OCI-LY1 (cell line): Measurements from ENCODE around the gene TUBA1B.
A peak's percentile ranks its signal among the peaks of the same experiment; 100 is the strongest.

Experiments used
- H2AFZ ChIP-seq: fragments of 200-600 bp; sonication (generic), shearing (Covaris generic); 2 replicates; pipeline ENCODE4 v1.6.0; 2014; ENCODE audit warnings: antibody characterized with exemption, mild to moderate bottlenecking, low read length
- H3F3A ChIP-seq: fragments of 200-600 bp; sonication (generic), shearing (Covaris generic); 2 replicates; pipeline ENCODE4 v1.6.0; 2014; ENCODE audit warnings: mild to moderate bottlenecking, antibody characterized with exemption, low read length, moderate library complexity; ENCODE audit not compliant: insufficient read depth
- H3K27ac ChIP-seq: fragments of 200-600 bp; sonication (generic); 2 replicates; pipeline ENCODE4 v1.5.1; 2014; ENCODE audit warnings: low read length, mixed run types, mild to moderate bottlenecking, low read depth; ENCODE audit not compliant: poor library complexity, severe bottlenecking
- H3K27me3 ChIP-seq: fragments of 200-600 bp; sonication (generic); 2 replicates; pipeline ENCODE4 v1.6.0; 2014; ENCODE audit warnings: antibody characterized with exemption, mild to moderate bottlenecking, low read length, moderate library complexity; ENCODE audit not compliant: insufficient read depth
- H3K36me3 ChIP-seq: fragments of 200-600 bp; sonication (generic); 2 replicates; pipeline ENCODE4 v1.6.1; 2014; ENCODE audit warnings: mild to moderate bottlenecking, antibody characterized with exemption, low read length, moderate library complexity, mixed read lengths; ENCODE audit not compliant: insufficient read depth
- H3K4me1 ChIP-seq: fragments of 200-600 bp; sonication (generic); 2 replicates; pipeline ENCODE4 v1.5.1; 2014; ENCODE audit warnings: mild to moderate bottlenecking, low read length, moderate library complexity; ENCODE audit not compliant: insufficient read depth, severe bottlenecking
- H3K4me2 ChIP-seq: fragments of 200-600 bp; sonication (generic), shearing (Covaris generic); 2 replicates; pipeline ENCODE4 v1.6.1; 2014; ENCODE audit warnings: low read length
- H3K4me3 ChIP-seq: fragments of 200-600 bp; sonication (generic); 2 replicates; pipeline ENCODE4 v1.5.1; 2014; ENCODE audit warnings: low read length, low read depth, mild to moderate bottlenecking, mixed read lengths; ENCODE audit not compliant: poor library complexity, severe bottlenecking
- H3K79me2 ChIP-seq: fragments of 200-600 bp; shearing (Covaris generic); 2 replicates; pipeline ENCODE4 v1.6.1; 2016; ENCODE audit warnings: mixed run types, low read length, mixed read lengths; ENCODE audit not compliant: insufficient read depth
- H3K9ac ChIP-seq: fragments of 200-600 bp; sonication (generic), shearing (Covaris generic); 2 replicates; pipeline ENCODE4 v1.6.1; 2014; ENCODE audit warnings: mild to moderate bottlenecking, low read length, mixed read lengths
- H3K9me2 ChIP-seq: fragments of 200-600 bp; sonication (generic), shearing (Covaris generic); 2 replicates; pipeline ENCODE4 v1.6.1; 2014; ENCODE audit warnings: low read depth, mild to moderate bottlenecking, low read length, mixed read lengths
- H3K9me3 ChIP-seq: fragments of 200-600 bp; shearing (Covaris generic); 2 replicates; pipeline ENCODE4 v1.6.1; 2014; ENCODE audit warnings: low read length, mixed read lengths
- H4K20me1 ChIP-seq: fragments of 200-600 bp; sonication (generic), shearing (Covaris generic); 2 replicates; pipeline ENCODE4 v1.6.0; 2016; ENCODE audit warnings: mild to moderate bottlenecking, low read length; ENCODE audit not compliant: insufficient read depth
- EZH2 ChIP-seq: fragments of 200-600 bp; sonication (generic), shearing (Covaris generic); IDR thresholded peaks from 2 replicates; pipeline ENCODE4 v1.8.0; 2017; ENCODE audit warnings: borderline replicate concordance, mixed run types, mild to moderate bottlenecking, antibody characterized with exemption, low read length, moderate library complexity, mixed read lengths
- TF ChIP-seq, protein P1 (sequence below): fragments of 200-600 bp; sonication (generic), shearing (Covaris generic); IDR thresholded peaks from 2 replicates; pipeline ENCODE4 v1.5.1; 2017; ENCODE audit warnings: mild to moderate bottlenecking, antibody characterized with exemption, low read length, moderate library complexity, mixed read lengths

TUBA1B gene

DNA sequence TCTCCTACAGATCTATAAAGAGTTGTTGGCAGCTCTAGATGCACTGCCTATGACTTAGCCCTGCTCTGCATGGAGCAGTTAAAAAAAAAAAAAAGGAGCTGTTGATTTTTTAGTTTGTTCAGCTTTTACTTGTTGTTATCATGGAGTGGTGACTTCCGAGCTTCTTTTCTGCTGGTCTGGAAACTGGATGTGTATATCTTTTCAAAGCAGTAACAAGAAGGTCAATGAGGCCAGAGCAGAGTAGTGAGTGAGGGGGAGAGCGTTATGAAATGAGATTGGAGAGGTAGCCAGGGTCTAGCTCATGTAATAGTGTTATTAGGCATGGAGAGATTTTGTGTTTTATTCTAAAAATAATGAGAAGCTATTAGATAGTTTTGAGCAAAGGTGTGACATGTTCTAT is 13.2 kb upstream of the TUBA1B start:
- H3K27ac ChIP-seq = peak overlapping the region; percentile 35
- no peaks in the 10 kb centered on the region for H3K79me2 ChIP-seq
- peaks cover 16% of the 10 kb centered on the region for H3K4me1 ChIP-seq
- H3K9me2 ChIP-seq = no peaks in the 10 kb centered on the region
- H3K9ac ChIP-seq = no peak overlapping the region
- no peak overlapping the region for H3K4me2 ChIP-seq
- TF ChIP-seq, protein P1, sequence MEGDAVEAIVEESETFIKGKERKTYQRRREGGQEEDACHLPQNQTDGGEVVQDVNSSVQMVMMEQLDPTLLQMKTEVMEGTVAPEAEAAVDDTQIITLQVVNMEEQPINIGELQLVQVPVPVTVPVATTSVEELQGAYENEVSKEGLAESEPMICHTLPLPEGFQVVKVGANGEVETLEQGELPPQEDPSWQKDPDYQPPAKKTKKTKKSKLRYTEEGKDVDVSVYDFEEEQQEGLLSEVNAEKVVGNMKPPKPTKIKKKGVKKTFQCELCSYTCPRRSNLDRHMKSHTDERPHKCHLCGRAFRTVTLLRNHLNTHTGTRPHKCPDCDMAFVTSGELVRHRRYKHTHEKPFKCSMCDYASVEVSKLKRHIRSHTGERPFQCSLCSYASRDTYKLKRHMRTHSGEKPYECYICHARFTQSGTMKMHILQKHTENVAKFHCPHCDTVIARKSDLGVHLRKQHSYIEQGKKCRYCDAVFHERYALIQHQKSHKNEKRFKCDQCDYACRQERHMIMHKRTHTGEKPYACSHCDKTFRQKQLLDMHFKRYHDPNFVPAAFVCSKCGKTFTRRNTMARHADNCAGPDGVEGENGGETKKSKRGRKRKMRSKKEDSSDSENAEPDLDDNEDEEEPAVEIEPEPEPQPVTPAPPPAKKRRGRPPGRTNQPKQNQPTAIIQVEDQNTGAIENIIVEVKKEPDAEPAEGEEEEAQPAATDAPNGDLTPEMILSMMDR = no peak
- no peak for TF ChIP-seq EZH2
- peaks cover 3% of the 10 kb centered on the region; the same call in 1 of the 2 replicates for H3K36me3 ChIP-seq
- H3K9me3 ChIP-seq = no peaks in the 10 kb centered on the region
- no peak overlapping the region for H3K4me3 ChIP-seq
- H4K20me1 ChIP-seq = no peaks in the 10 kb centered on the region
- no peaks in the 10 kb centered on the region for H3K27me3 ChIP-seq
- H2AFZ ChIP-seq = no peak overlapping the region
- H3F3A ChIP-seq = no peaks in the 10 kb centered on the region

GRCh38 chr12:49138999-49139398 is 7.8 kb upstream of the TUBA1B start:
- no peaks in the 10 kb centered on the region for H3K9me2 ChIP-seq
- no peaks in the 10 kb centered on the region for H3K27me3 ChIP-seq
- H3K9me3 ChIP-seq = no peaks in the 10 kb centered on the region
- no peaks in the 10 kb centered on the region for H3K36me3 ChIP-seq
- no peak overlapping the region for H3K4me3 ChIP-seq
- H2AFZ ChIP-seq = no peak overlapping the region
- no peaks in the 10 kb centered on the region for H4K20me1 ChIP-seq
- no peak overlapping the region for H3K9ac ChIP-seq
- no peaks in the 10 kb centered on the region for H3F3A ChIP-seq
- no peak for TF ChIP-seq EZH2
- TF ChIP-seq, protein P1 = no peak
- H3K4me2 ChIP-seq = no peak overlapping the region
- H3K79me2 ChIP-seq = peaks cover under 1% of the 10 kb centered on the region; the same call in 1 of the 2 replicates
- no peak overlapping the region for H3K27ac ChIP-seq
- H3K4me1 ChIP-seq = peaks cover 12% of the 10 kb centered on the region

- no peak overlapping the region for H2AFZ ChIP-seq
- peaks cover 5% of the 10 kb centered on the region for H3K79me2 ChIP-seq
- no peak overlapping the region for H3K9ac ChIP-seq
- H3K27ac ChIP-seq = peak overlapping the region; percentile 31
- H4K20me1 ChIP-seq = no peaks in the 10 kb centered on the region
- H3K9me2 ChIP-seq = no peaks in the 10 kb centered on the region
- no peaks in the 10 kb centered on the region for H3K9me3 ChIP-seq
- H3K4me3 ChIP-seq = no peak overlapping the region
- no peaks in the 10 kb centered on the region for H3K36me3 ChIP-seq
- 0 out of 2 replicates have a peak overlapping the region, but pooled peaks have one; percentile 1 for H3K4me2 ChIP-seq
- H3K4me1 ChIP-seq = peaks cover 16% of the 10 kb centered on the region
- no peak for TF ChIP-seq EZH2
- TF ChIP-seq, protein P1 = no peak
- H3F3A ChIP-seq = no peaks in the 10 kb centered on the region
- no peaks in the 10 kb centered on the region for H3K27me3 ChIP-seq
Measured at GRCh38 chr12:49138587-49138986, 7.4 kb upstream of the TUBA1B start.
